KMS-11 (cell line): ENCODE data around the gene LINGO3.

Experiments
- H2AFZ ChIP-seq: fragments of 200-600 bp; sonication (generic); 2 replicates; pipeline ENCODE4 v1.6.1; 2016; ENCODE audit warnings: antibody characterized with exemption, mixed run types, low read depth
- H3K27ac ChIP-seq: fragments of 200-600 bp; sonication (generic); 2 replicates; pipeline ENCODE4 v1.6.1; 2016; ENCODE audit warnings: mild to moderate bottlenecking, mixed run types
- H3K27me3 ChIP-seq: fragments of 200-600 bp; sonication (generic); 2 replicates; pipeline ENCODE4 v1.6.1; 2017; ENCODE audit warnings: mild to moderate bottlenecking, low read depth, mixed run types, moderate library complexity; ENCODE audit not compliant: insufficient read depth
- H3K36me3 ChIP-seq: fragments of 200-600 bp; sonication (generic); 2 replicates; pipeline ENCODE4 v1.6.1; 2017; ENCODE audit warnings: mild to moderate bottlenecking, mixed run types; ENCODE audit not compliant: insufficient read depth
- H3K4me1 ChIP-seq: fragments of 200-600 bp; sonication (generic); 2 replicates; pipeline ENCODE4 v1.6.1; 2016; ENCODE audit warnings: mild to moderate bottlenecking, low read depth, mixed run types; ENCODE audit not compliant: poor library complexity, severe bottlenecking
- H3K4me2 ChIP-seq: fragments of 200-600 bp; sonication (generic); 2 replicates; pipeline ENCODE4 v1.7.0; 2016; ENCODE audit warnings: mild to moderate bottlenecking, mixed run types
- H3K4me3 ChIP-seq: fragments of 200-600 bp; sonication (generic); IDR thresholded peaks from 2 replicates; pipeline ENCODE4 v1.6.1; 2017; ENCODE audit warnings: low read depth, low read length, mixed read lengths; ENCODE audit not compliant: insufficient read depth
- H3K79me2 ChIP-seq: fragments of 200-600 bp; sonication (generic); 2 replicates; pipeline ENCODE4 v1.6.1; 2016; ENCODE audit warnings: low read depth, mixed run types; ENCODE audit not compliant: insufficient read depth
- H3K9ac ChIP-seq: fragments of 200-600 bp; sonication (generic); 2 replicates; pipeline ENCODE4 v1.6.1; 2016; ENCODE audit warnings: mild to moderate bottlenecking, mixed run types
- H4K20me1 ChIP-seq: fragments of 200-600 bp; sonication (generic); 2 replicates; pipeline ENCODE4 v1.6.1; 2016; ENCODE audit warnings: mild to moderate bottlenecking, mixed run types; ENCODE audit not compliant: insufficient read depth
- CTCF ChIP-seq: fragments of 200-600 bp; sonication (generic); conservative IDR thresholded peaks from 2 replicates; pipeline ENCODE4 v1.6.1; 2017; ENCODE audit warnings: low read depth, mild to moderate bottlenecking, antibody characterized with exemption, low read length, moderate library complexity, mixed read lengths

Gene LINGO3

GRCh38 chr19:2312820-2313501 is 5.0 kb upstream of the LINGO3 start:
- H3K4me2 ChIP-seq = no peak overlapping the region
- no peak overlapping the region for H3K4me3 ChIP-seq
- TF ChIP-seq CTCF = no peak
- H2AFZ ChIP-seq = no peak overlapping the region
- H3K4me1 ChIP-seq = peaks cover 6% of the 10 kb centered on the region
- H3K9ac ChIP-seq = no peak overlapping the region
- peaks cover 13% of the 10 kb centered on the region; the same call in 1 of the 2 replicates for H3K27me3 ChIP-seq
- H3K79me2 ChIP-seq = no peaks in the 10 kb centered on the region
- H4K20me1 ChIP-seq = no peaks in the 10 kb centered on the region
- H3K36me3 ChIP-seq = no peaks in the 10 kb centered on the region
- H3K27ac ChIP-seq = no peak overlapping the region

- Histone ChIP-seq H3K4me2 (no peak overlapping the region), H3K4me3 (no peak overlapping the region), H3K36me3 (no peaks in the 10 kb centered on the region), H3K27me3 (peaks cover 23% of the 10 kb centered on the region; the same call in 1 of the 2 replicates), H2AFZ (no peak overlapping the region), H4K20me1 (no peaks in the 10 kb centered on the region), H3K9ac (no peak overlapping the region), H3K79me2 (no peaks in the 10 kb centered on the region), H3K27ac (no peak overlapping the region), H3K4me1 (peaks cover 6% of the 10 kb centered on the region)
- TF ChIP-seq CTCF = no peak
These were observed 3.1 kb upstream of the LINGO3 start for GRCh38 chr19:2311093-2311492.

- Histone ChIP-seq H3K27ac (no peak overlapping the region), H3K4me3 (no peak overlapping the region), H3K79me2 (no peaks in the 10 kb centered on the region), H3K4me2 (no peak overlapping the region), H2AFZ (no peak overlapping the region), H3K4me1 (peaks cover 6% of the 10 kb centered on the region), H3K27me3 (peaks cover 26% of the 10 kb centered on the region; the same call in 1 of the 2 replicates), H3K9ac (no peak overlapping the region), H3K36me3 (no peaks in the 10 kb centered on the region), H4K20me1 (no peaks in the 10 kb centered on the region)
- no peak for TF ChIP-seq CTCF
These were observed 1.9 kb upstream of the LINGO3 start for GRCh38 chr19:2309734-2310362.

GRCh38 chr19:2307518-2308012 is 389 bp downstream of the LINGO3 start:
- Histone ChIP-seq H3K4me3 (no peak overlapping the region), H3K36me3 (no peaks in the 10 kb centered on the region), H3K27me3 (peaks cover 26% of the 10 kb centered on the region; the same call in 1 of the 2 replicates), H3K9ac (no peak overlapping the region), H3K4me2 (no peak overlapping the region), H3K79me2 (no peaks in the 10 kb centered on the region), H4K20me1 (no peaks in the 10 kb centered on the region), H3K4me1 (peaks cover 6% of the 10 kb centered on the region), H2AFZ (no peak overlapping the region), H3K27ac (no peak overlapping the region)
- TF ChIP-seq CTCF = no peak
